GM23338 (cell line): ENCODE measurements around the gene TAOK1. TPM values are rescaled to one million over a fixed set of nuclear protein-coding genes. Genes with fewer than 3 reads are reported as not detected.

Experiments used
- ATAC-seq: fragments of 200-7000 bp; cut with Tn5 transposase; 3 replicates; pipeline ENCODE4 v1.9.1; 2020
- DNase-seq: peaks from one replicate; pipeline ENCODE4 v3.0.0-alpha.2; 2015; ENCODE audit warnings: low spot score
- H2AFZ ChIP-seq: fragments of 200-600 bp; sonication (generic); 2 replicates; pipeline ENCODE4 v1.8.0; 2016; ENCODE audit warnings: antibody characterized with exemption, mild to moderate bottlenecking, moderate library complexity
- H3F3A ChIP-seq: fragments of 200-600 bp; sonication (generic); replicated peaks from 2 replicates; pipeline ENCODE4 v1.8.0; 2017; ENCODE audit warnings: antibody characterized with exemption, mixed run types, low read depth
- H3K27ac ChIP-seq: fragments of 200-600 bp; sonication (generic); 2 replicates; pipeline ENCODE4 v1.6.1; 2016; ENCODE audit warnings: low read depth
- H3K27me3 ChIP-seq: fragments of 200-600 bp; sonication (generic); 2 replicates; pipeline ENCODE4 v1.8.0; 2016; ENCODE audit warnings: mild to moderate bottlenecking, mixed run types, moderate library complexity; ENCODE audit not compliant: insufficient read depth
- H3K36me3 ChIP-seq: fragments of 200-600 bp; sonication (generic); 2 replicates; pipeline ENCODE4 v1.8.0; 2016; ENCODE audit warnings: mild to moderate bottlenecking; ENCODE audit not compliant: insufficient read depth
- H3K4me1 ChIP-seq: fragments of 200-600 bp; sonication (generic); 2 replicates; pipeline ENCODE4 v1.8.0; 2016; ENCODE audit warnings: mild to moderate bottlenecking, moderate library complexity; ENCODE audit not compliant: insufficient read depth
- H3K4me2 ChIP-seq: fragments of 200-600 bp; sonication (generic); 2 replicates; pipeline ENCODE4 v1.7.1; 2017; ENCODE audit warnings: mixed run types
- H3K4me3 ChIP-seq: fragments of 200-600 bp; sonication (generic); 2 replicates; pipeline ENCODE4 v1.6.1; 2016; ENCODE audit warnings: mixed run types
- H3K79me2 ChIP-seq: fragments of 200-600 bp; sonication (generic); replicated peaks from 2 replicates; pipeline ENCODE4 v1.8.0; 2017; ENCODE audit warnings: mild to moderate bottlenecking; ENCODE audit not compliant: insufficient read depth
- H3K9me2 ChIP-seq: fragments of 200-600 bp; sonication (generic); 2 replicates; pipeline ENCODE4 v1.8.0; 2017; ENCODE audit not compliant: insufficient read depth
- H4K20me1 ChIP-seq: fragments of 200-600 bp; sonication (generic); replicated peaks from 2 replicates; pipeline ENCODE4 v1.8.0; 2017; ENCODE audit warnings: mild to moderate bottlenecking; ENCODE audit not compliant: insufficient read depth
- H3K27ac Mint-ChIP-seq: 2 replicates; pipeline ENCODE4 v1.8.0; 2020; ENCODE audit warnings: inconsistent platforms, mild to moderate bottlenecking, moderate library complexity, mixed read lengths
- H3K27me3 Mint-ChIP-seq: 3 replicates; pipeline ENCODE4 v1.8.0; 2022; ENCODE audit warnings: low read depth, mild to moderate bottlenecking, moderate library complexity, mixed read lengths, inconsistent platforms; ENCODE audit not compliant: insufficient read depth, poor library complexity
- H3K36me3 Mint-ChIP-seq: 3 replicates; pipeline ENCODE4 v1.8.0; 2021; ENCODE audit warnings: low read depth, mild to moderate bottlenecking, inconsistent platforms, moderate library complexity, mixed read lengths
- H3K4me1 Mint-ChIP-seq: 3 replicates; pipeline ENCODE4 v1.8.0; 2020; ENCODE audit warnings: mild to moderate bottlenecking, inconsistent platforms, mixed read lengths
- H3K4me3 Mint-ChIP-seq: 3 replicates; pipeline ENCODE4 v1.8.0; 2021; ENCODE audit warnings: moderate library complexity, mild to moderate bottlenecking, inconsistent platforms, mixed read lengths
- H3K9me3 Mint-ChIP-seq: 3 replicates; pipeline ENCODE4 v1.8.0; 2020; ENCODE audit warnings: moderate library complexity, mild to moderate bottlenecking, inconsistent platforms, mixed read lengths
- EZH2 ChIP-seq: fragments of 200-600 bp; sonication (generic); IDR thresholded peaks from one replicate; pipeline ENCODE4 v1.8.0; 2017; ENCODE audit warnings: antibody characterized with exemption, mild to moderate bottlenecking, low read depth; ENCODE audit not compliant: unreplicated experiment
- EZH2phosphoT487 ChIP-seq: fragments of 200-600 bp; sonication (generic); IDR thresholded peaks from one replicate; pipeline ENCODE4 v1.8.1; 2018; ENCODE audit warnings: antibody characterized with exemption; ENCODE audit not compliant: unreplicated experiment
- JUNB ChIP-seq: IDR thresholded peaks from one replicate; pipeline ENCODE4 v1.6.1; 2016; ENCODE audit warnings: antibody characterized with exemption; ENCODE audit not compliant: unreplicated experiment
- POLR2AphosphoS5 ChIP-seq: IDR thresholded peaks from 2 replicates; pipeline ENCODE4 v1.6.1; 2016; ENCODE audit warnings: antibody characterized with exemption, low read depth
- STAT1 ChIP-seq: IDR thresholded peaks from one replicate; pipeline ENCODE4 v1.6.1; 2016; ENCODE audit warnings: antibody characterized with exemption; ENCODE audit not compliant: unreplicated experiment
- ZNF114 ChIP-seq: fragments of 250-450 bp; sonication (Bioruptor Pico); IDR thresholded peaks from 2 replicates; pipeline ENCODE4 v1.5.0; 2020; ENCODE audit warnings: mild to moderate bottlenecking, moderate library complexity
- polyA plus RNA-seq: library from polyadenylated mRNA; unstranded; fragments of >200 nt; fragmentation: Nextera tagmentation; extraction: Ambion mirVana; gene quantifications from 2 replicates; pipeline ENCODE4 v1.2.1, GENCODE V29; 2016
- total RNA-seq: library from RNA; depleted of rRNA; stranded (reverse); fragments of >200 nt; shearing (Covaris generic); gene quantifications from 2 replicates; pipeline ENCODE4 v1.2.3, GENCODE V29; 2014
- TF ChIP-seq, protein P1 (sequence below), 2 experiments: fragments of 200-600 bp in 1 of 2; sonication (generic) in 1 of 2; conservative IDR thresholded peaks; 2 replicates each; pipeline versions ENCODE4 v1.5.1 to v1.6.1; 2016 to 2017; ENCODE audit warnings: antibody characterized with exemption in 2 of 2, low read depth in 2 of 2, mild to moderate bottlenecking in 2 of 2, moderate library complexity in 1 of 2
- TF ChIP-seq, protein P2 (sequence below): fragments of 250-450 bp; sonication (Bioruptor Pico); IDR thresholded peaks from 2 replicates; pipeline ENCODE4 v1.5.0; 2020; ENCODE audit warnings: mild to moderate bottlenecking, moderate library complexity
- TF ChIP-seq, protein P3 (sequence below): IDR thresholded peaks from one replicate; pipeline ENCODE4 v1.6.1; 2018; ENCODE audit warnings: antibody characterized with exemption; ENCODE audit not compliant: unreplicated experiment
- TF ChIP-seq, protein P4 (sequence below): IDR thresholded peaks from 2 replicates; pipeline ENCODE4 v1.6.1; 2016; ENCODE audit warnings: antibody characterized with exemption

Gene TAOK1
- total and polyA plus RNA-seq, 2 experiments from 2014 or later: 19.4 to 69.8 TPM

- TF ChIP-seq, protein P1, sequence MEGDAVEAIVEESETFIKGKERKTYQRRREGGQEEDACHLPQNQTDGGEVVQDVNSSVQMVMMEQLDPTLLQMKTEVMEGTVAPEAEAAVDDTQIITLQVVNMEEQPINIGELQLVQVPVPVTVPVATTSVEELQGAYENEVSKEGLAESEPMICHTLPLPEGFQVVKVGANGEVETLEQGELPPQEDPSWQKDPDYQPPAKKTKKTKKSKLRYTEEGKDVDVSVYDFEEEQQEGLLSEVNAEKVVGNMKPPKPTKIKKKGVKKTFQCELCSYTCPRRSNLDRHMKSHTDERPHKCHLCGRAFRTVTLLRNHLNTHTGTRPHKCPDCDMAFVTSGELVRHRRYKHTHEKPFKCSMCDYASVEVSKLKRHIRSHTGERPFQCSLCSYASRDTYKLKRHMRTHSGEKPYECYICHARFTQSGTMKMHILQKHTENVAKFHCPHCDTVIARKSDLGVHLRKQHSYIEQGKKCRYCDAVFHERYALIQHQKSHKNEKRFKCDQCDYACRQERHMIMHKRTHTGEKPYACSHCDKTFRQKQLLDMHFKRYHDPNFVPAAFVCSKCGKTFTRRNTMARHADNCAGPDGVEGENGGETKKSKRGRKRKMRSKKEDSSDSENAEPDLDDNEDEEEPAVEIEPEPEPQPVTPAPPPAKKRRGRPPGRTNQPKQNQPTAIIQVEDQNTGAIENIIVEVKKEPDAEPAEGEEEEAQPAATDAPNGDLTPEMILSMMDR (conservative IDR thresholded peaks at IDR 0.05; ENCODE audit: low read depth in 2 of 2): no peak
These were observed 84.1 kb downstream of the TAOK1 start (continued) for GRCh38 chr17:29474297-29474696.

DNA sequence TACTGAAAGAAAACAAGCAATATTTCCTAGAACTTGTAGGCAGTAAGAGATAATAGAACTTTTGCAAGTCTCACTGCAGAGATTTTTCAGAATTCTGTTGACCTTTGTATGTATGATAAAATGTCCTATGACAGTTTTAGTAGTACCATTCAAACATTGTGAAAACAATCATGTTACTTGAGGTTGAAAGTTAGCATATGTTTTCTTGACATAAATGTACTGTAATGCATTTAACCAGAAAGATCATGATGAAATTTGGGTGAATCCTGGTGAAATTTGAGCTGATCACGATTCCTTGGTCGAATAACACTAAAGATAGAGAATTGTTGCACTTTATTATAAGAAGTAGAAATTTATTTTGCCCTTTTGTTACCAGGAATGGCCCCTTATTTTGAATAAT is 85.7 kb downstream of the TAOK1 start:
- Histone ChIP-seq H3K79me2 (peaks cover 4% of the 10 kb centered on the region; the same call in 1 of the 2 replicates), H2AFZ (no peak overlapping the region), H3K27ac (no peak overlapping the region), H3K9me2 (no peaks in the 10 kb centered on the region), H3K4me3 (no peak overlapping the region), H3K4me1 (no peaks in the 10 kb centered on the region), H3F3A (no peaks in the 10 kb centered on the region; the same call in 1 of the 2 replicates), H3K36me3 (no peaks in the 10 kb centered on the region; the same call in 1 of the 2 replicates), H4K20me1 (peaks cover 5% of the 10 kb centered on the region; the same call in 1 of the 2 replicates), H3K4me2 (no peak overlapping the region), H3K27me3 (no peaks in the 10 kb centered on the region)
- Mint-ChIP-seq H3K9me3 (no peaks in the 10 kb centered on the region), H3K27me3 (peaks cover 3% of the 10 kb centered on the region), H3K36me3 (peaks cover 35% of the 10 kb centered on the region), H3K27ac (no peak overlapping the region), H3K4me3 (no peak overlapping the region), H3K4me1 (no peaks in the 10 kb centered on the region)
- DNase-seq (no peak), ATAC-seq (no peak)
- TF ChIP-seq STAT1 (no peak), POLR2AphosphoS5 (no peak), JUNB (no peak), EZH2phosphoT487 (no peak), ZNF114 (no peak), EZH2 (no peak)
- TF ChIP-seq, protein P2, sequence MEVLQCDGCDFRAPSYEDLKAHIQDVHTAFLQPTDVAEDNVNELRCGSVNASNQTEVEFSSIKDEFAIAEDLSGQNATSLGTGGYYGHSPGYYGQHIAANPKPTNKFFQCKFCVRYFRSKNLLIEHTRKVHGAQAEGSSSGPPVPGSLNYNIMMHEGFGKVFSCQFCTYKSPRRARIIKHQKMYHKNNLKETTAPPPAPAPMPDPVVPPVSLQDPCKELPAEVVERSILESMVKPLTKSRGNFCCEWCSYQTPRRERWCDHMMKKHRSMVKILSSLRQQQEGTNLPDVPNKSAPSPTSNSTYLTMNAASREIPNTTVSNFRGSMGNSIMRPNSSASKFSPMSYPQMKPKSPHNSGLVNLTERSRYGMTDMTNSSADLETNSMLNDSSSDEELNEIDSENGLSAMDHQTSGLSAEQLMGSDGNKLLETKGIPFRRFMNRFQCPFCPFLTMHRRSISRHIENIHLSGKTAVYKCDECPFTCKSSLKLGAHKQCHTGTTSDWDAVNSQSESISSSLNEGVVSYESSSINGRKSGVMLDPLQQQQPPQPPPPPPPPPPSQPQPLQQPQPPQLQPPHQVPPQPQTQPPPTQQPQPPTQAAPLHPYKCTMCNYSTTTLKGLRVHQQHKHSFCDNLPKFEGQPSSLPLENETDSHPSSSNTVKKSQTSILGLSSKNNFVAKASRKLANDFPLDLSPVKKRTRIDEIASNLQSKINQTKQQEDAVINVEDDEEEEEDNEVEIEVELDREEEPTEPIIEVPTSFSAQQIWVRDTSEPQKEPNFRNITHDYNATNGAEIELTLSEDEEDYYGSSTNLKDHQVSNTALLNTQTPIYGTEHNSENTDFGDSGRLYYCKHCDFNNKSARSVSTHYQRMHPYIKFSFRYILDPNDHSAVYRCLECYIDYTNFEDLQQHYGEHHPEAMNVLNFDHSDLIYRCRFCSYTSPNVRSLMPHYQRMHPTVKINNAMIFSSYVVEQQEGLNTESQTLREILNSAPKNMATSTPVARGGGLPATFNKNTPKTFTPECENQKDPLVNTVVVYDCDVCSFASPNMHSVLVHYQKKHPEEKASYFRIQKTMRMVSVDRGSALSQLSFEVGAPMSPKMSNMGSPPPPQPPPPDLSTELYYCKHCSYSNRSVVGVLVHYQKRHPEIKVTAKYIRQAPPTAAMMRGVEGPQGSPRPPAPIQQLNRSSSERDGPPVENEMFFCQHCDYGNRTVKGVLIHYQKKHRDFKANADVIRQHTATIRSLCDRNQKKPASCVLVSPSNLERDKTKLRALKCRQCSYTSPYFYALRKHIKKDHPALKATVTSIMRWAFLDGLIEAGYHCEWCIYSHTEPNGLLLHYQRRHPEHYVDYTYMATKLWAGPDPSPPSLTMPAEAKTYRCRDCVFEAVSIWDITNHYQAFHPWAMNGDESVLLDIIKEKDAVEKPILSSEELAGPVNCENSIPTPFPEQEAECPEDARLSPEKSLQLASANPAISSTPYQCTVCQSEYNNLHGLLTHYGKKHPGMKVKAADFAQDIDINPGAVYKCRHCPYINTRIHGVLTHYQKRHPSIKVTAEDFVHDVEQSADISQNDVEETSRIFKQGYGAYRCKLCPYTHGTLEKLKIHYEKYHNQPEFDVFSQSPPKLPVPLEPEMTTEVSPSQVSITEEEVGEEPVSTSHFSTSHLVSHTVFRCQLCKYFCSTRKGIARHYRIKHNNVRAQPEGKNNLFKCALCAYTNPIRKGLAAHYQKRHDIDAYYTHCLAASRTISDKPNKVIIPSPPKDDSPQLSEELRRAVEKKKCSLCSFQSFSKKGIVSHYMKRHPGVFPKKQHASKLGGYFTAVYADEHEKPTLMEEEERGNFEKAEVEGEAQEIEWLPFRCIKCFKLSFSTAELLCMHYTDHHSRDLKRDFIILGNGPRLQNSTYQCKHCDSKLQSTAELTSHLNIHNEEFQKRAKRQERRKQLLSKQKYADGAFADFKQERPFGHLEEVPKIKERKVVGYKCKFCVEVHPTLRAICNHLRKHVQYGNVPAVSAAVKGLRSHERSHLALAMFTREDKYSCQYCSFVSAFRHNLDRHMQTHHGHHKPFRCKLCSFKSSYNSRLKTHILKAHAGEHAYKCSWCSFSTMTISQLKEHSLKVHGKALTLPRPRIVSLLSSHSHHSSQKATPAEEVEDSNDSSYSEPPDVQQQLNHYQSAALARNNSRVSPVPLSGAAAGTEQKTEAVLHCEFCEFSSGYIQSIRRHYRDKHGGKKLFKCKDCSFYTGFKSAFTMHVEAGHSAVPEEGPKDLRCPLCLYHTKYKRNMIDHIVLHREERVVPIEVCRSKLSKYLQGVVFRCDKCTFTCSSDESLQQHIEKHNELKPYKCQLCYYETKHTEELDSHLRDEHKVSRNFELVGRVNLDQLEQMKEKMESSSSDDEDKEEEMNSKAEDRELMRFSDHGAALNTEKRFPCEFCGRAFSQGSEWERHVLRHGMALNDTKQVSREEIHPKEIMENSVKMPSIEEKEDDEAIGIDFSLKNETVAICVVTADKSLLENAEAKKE: no peak
- TF ChIP-seq, protein P3, sequence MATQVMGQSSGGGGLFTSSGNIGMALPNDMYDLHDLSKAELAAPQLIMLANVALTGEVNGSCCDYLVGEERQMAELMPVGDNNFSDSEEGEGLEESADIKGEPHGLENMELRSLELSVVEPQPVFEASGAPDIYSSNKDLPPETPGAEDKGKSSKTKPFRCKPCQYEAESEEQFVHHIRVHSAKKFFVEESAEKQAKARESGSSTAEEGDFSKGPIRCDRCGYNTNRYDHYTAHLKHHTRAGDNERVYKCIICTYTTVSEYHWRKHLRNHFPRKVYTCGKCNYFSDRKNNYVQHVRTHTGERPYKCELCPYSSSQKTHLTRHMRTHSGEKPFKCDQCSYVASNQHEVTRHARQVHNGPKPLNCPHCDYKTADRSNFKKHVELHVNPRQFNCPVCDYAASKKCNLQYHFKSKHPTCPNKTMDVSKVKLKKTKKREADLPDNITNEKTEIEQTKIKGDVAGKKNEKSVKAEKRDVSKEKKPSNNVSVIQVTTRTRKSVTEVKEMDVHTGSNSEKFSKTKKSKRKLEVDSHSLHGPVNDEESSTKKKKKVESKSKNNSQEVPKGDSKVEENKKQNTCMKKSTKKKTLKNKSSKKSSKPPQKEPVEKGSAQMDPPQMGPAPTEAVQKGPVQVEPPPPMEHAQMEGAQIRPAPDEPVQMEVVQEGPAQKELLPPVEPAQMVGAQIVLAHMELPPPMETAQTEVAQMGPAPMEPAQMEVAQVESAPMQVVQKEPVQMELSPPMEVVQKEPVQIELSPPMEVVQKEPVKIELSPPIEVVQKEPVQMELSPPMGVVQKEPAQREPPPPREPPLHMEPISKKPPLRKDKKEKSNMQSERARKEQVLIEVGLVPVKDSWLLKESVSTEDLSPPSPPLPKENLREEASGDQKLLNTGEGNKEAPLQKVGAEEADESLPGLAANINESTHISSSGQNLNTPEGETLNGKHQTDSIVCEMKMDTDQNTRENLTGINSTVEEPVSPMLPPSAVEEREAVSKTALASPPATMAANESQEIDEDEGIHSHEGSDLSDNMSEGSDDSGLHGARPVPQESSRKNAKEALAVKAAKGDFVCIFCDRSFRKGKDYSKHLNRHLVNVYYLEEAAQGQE: no peak
- TF ChIP-seq, protein P1 (conservative IDR thresholded peaks at IDR 0.05; ENCODE audit: low read depth in 2 of 2): no peak
- TF ChIP-seq, protein P4, sequence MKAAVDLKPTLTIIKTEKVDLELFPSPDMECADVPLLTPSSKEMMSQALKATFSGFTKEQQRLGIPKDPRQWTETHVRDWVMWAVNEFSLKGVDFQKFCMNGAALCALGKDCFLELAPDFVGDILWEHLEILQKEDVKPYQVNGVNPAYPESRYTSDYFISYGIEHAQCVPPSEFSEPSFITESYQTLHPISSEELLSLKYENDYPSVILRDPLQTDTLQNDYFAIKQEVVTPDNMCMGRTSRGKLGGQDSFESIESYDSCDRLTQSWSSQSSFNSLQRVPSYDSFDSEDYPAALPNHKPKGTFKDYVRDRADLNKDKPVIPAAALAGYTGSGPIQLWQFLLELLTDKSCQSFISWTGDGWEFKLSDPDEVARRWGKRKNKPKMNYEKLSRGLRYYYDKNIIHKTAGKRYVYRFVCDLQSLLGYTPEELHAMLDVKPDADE: no peak
